ENCODE results near the gene CTNND2.

The CTNND2 gene

DNA sequence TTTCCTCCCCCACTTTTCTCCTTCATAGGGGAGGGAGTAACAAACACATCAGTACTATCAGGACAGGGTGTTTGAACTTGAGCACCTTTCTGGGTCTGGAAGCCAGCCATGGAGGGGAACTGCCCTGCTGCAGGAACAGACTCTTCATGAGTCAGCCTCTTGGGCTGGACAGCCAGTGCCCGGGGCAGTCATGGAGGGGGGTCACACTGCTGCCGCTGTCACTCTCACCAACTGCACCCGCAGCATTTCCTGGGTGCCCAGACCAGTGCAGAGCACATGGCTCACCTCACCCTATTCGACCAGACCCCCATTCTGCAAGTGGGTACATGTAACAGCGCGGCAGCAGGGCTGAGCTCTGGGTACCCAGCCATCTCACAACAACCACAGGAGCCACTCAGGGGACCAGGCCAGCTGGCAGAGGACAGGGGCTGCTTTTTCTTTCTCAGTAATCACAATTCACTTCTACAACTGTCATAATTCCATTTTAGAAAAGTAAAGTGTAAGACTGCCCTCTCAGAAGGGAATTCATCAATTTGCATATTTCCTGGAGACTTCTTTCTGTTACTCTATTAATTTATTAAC lies 118.4 kb downstream of the CTNND2 start:
- Histone ChIP-seq H4K20me1 (ENCODE audit: control insufficient read depth, insufficient read depth, low read depth, low read length) (no peaks in the 10 kb centered on the region), H3K4me2 (ENCODE audit: low read length) (no peak overlapping the region), H3K27me3 (ENCODE audit: control insufficient read depth, low read length) (no peaks in the 10 kb centered on the region), H3F3A (ENCODE audit: control insufficient read depth, insufficient read depth) (no peaks in the 10 kb centered on the region), H3K4me3 (ENCODE audit: low read length) (no peak overlapping the region), H3K9me2 (replicated peaks; ENCODE audit: control insufficient read depth, low read length) (no peaks in the 10 kb centered on the region), H3K79me2 (ENCODE audit: control insufficient read depth, low read length) (no peaks in the 10 kb centered on the region), H3K9me3 (ENCODE audit: control insufficient read depth, insufficient read depth, low read length) (no peaks in the 10 kb centered on the region), H3K36me3 (ENCODE audit: control insufficient read depth, low read length) (no peaks in the 10 kb centered on the region), H3K4me1 (ENCODE audit: control insufficient read depth, low read length) (no peaks in the 10 kb centered on the region), H3K27ac (ENCODE audit: low read depth, low read length) (no peak overlapping the region)
- TF ChIP-seq, protein P1, sequence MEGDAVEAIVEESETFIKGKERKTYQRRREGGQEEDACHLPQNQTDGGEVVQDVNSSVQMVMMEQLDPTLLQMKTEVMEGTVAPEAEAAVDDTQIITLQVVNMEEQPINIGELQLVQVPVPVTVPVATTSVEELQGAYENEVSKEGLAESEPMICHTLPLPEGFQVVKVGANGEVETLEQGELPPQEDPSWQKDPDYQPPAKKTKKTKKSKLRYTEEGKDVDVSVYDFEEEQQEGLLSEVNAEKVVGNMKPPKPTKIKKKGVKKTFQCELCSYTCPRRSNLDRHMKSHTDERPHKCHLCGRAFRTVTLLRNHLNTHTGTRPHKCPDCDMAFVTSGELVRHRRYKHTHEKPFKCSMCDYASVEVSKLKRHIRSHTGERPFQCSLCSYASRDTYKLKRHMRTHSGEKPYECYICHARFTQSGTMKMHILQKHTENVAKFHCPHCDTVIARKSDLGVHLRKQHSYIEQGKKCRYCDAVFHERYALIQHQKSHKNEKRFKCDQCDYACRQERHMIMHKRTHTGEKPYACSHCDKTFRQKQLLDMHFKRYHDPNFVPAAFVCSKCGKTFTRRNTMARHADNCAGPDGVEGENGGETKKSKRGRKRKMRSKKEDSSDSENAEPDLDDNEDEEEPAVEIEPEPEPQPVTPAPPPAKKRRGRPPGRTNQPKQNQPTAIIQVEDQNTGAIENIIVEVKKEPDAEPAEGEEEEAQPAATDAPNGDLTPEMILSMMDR (IDR thresholded peaks at IDR 0.05; ENCODE audit: low read depth, low read length, poor library complexity, severe bottlenecking): no peak
- TF ChIP-seq EZH2phosphoT487 (IDR thresholded peaks at IDR 0.05; ENCODE audit: borderline replicate concordance, low read length): no peak

DNA sequence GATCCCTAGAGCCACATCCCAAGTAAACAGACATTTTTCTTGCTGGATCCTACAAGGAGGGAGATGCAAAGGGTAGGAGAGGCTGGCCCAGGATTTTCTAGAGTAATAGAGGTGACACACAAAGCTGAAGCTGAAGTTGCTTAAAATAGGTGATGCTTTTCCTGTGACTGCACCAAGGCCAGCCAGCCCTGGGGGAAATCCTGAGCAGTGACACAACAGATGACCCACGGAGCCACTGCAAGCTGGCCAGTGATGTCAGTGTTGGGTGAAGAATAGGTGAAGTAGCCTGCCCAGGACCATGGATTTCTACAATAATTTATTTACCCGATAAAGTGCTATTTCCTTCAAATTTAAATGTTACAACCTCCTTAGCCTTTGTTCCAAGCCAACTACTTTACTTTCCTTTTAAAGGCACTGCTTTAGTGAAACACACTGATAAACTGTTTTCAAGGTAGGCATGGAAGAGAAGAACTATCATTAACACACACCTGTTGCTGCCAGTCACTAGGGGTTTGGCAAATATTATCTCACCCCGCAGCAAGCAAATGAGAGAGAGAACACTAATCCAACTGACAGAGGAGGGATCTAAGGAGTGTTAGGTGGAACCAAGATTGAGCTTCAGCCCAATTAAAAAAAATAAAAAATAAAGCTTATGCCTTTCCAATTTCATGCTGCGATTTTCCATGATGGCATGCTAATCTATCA lies 123.5 kb downstream of the CTNND2 start:
- Histone ChIP-seq H3K27me3 (ENCODE audit: control insufficient read depth, low read length) (no peaks in the 10 kb centered on the region), H4K20me1 (ENCODE audit: control insufficient read depth, insufficient read depth, low read depth, low read length) (no peaks in the 10 kb centered on the region), H3K79me2 (ENCODE audit: control insufficient read depth, low read length) (no peaks in the 10 kb centered on the region), H3K4me1 (ENCODE audit: control insufficient read depth, low read length) (peaks cover 5% of the 10 kb centered on the region; the same call in 1 of the 2 replicates), H3K4me2 (ENCODE audit: low read length) (no peak overlapping the region), H3K27ac (ENCODE audit: low read depth, low read length) (no peak overlapping the region), H3K9me3 (ENCODE audit: control insufficient read depth, insufficient read depth, low read length) (no peaks in the 10 kb centered on the region), H3K4me3 (ENCODE audit: low read length) (no peak overlapping the region), H3K36me3 (ENCODE audit: control insufficient read depth, low read length) (no peaks in the 10 kb centered on the region), H3F3A (ENCODE audit: control insufficient read depth, insufficient read depth) (no peaks in the 10 kb centered on the region), H3K9me2 (replicated peaks; ENCODE audit: control insufficient read depth, low read length) (no peaks in the 10 kb centered on the region)
- TF ChIP-seq EZH2phosphoT487 (IDR thresholded peaks at IDR 0.05; ENCODE audit: borderline replicate concordance, low read length): no peak
- TF ChIP-seq, protein P1 (IDR thresholded peaks at IDR 0.05; ENCODE audit: low read depth, low read length, poor library complexity, severe bottlenecking): no peak

DNA sequence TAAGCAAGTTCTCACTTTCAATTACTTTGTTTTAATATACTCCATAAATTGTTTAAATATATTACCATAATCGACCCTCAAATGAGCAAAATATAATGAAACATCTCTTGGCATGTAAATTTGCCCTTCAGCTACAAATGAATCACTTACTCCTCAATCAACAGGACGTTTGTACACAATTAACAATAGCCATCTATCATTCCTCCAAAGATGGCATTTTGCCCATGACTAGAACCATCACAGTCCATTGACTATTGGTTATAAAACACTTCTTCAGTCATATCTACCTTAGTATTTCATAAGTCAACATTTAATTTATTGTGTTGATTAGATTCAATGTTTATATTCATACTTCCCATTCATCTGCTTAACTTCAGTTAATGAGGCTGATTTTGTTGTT lies 127.2 kb downstream of the CTNND2 start:
- no peak overlapping the region for H3K4me2 ChIP-seq (ENCODE audit: low read length)
- H3K4me3 ChIP-seq (ENCODE audit: low read length): no peak overlapping the region
- H3K9me3 ChIP-seq (ENCODE audit: control insufficient read depth, insufficient read depth, low read length): no peaks in the 10 kb centered on the region
- H3K79me2 ChIP-seq (ENCODE audit: control insufficient read depth, low read length): no peaks in the 10 kb centered on the region
- H3F3A ChIP-seq (ENCODE audit: control insufficient read depth, insufficient read depth): no peaks in the 10 kb centered on the region
- H3K4me1 ChIP-seq (ENCODE audit: control insufficient read depth, low read length): peaks cover 5% of the 10 kb centered on the region; the same call in 1 of the 2 replicates
- H3K36me3 ChIP-seq (ENCODE audit: control insufficient read depth, low read length): no peaks in the 10 kb centered on the region
- TF ChIP-seq, protein P1 (IDR thresholded peaks at IDR 0.05; ENCODE audit: low read depth, low read length, poor library complexity, severe bottlenecking): no peak
- TF ChIP-seq EZH2phosphoT487 (IDR thresholded peaks at IDR 0.05; ENCODE audit: borderline replicate concordance, low read length): no peak
- H3K27me3 ChIP-seq (ENCODE audit: control insufficient read depth, low read length): no peaks in the 10 kb centered on the region
- H3K27ac ChIP-seq (ENCODE audit: low read depth, low read length): no peak overlapping the region
- H3K9me2 ChIP-seq (replicated peaks; ENCODE audit: control insufficient read depth, low read length): no peaks in the 10 kb centered on the region
- H4K20me1 ChIP-seq (ENCODE audit: control insufficient read depth, insufficient read depth, low read depth, low read length): no peaks in the 10 kb centered on the region

Measured in DOHH2 (cell line).